WTC11 (cell line): Measurements from ENCODE around the gene USP48. TPM values are rescaled to one million over a fixed set of nuclear protein-coding genes. Genes with fewer than 3 reads are reported as not detected.

Experiments used
- ATAC-seq: fragments of 200-7000 bp; cut with Tn5 transposase; 2 replicates; pipeline ENCODE4 v1.10.0; 2021; ENCODE audit warnings: mild to moderate bottlenecking, moderate library complexity
- CTCF ChIA-PET: fragments of 300-600 bp; sonication (Branson Sonifier 250); formaldehyde crosslinking; loops from one replicate; lab custom pipeline; 2021; ENCODE audit warnings: antibody characterized with exemption; lab: Charles Lee
- POLR2A ChIA-PET: fragments of 350-600 bp; sonication (Branson Sonifier 250); formaldehyde crosslinking; loops from one replicate; lab custom pipeline; 2021; ENCODE audit warnings: antibody characterized with exemption; lab: Charles Lee
- DNase-seq: peaks from one replicate; pipeline ENCODE4 v3.0.0; 2021; ENCODE audit warnings: low spot score
- H3K27ac Mint-ChIP-seq: 2 replicates; pipeline ENCODE4 v1.8.0; 2021; ENCODE audit warnings: mixed read lengths
- H3K27me3 Mint-ChIP-seq: 2 replicates; pipeline ENCODE4 v1.8.0; 2021; ENCODE audit warnings: low read depth, mild to moderate bottlenecking, moderate library complexity, mixed read lengths
- H3K36me3 Mint-ChIP-seq: 2 replicates; pipeline ENCODE4 v1.8.0; 2021; ENCODE audit warnings: mixed read lengths
- H3K4me1 Mint-ChIP-seq: 2 replicates; pipeline ENCODE4 v1.8.0; 2022; ENCODE audit warnings: mixed read lengths
- H3K4me3 Mint-ChIP-seq: 2 replicates; pipeline ENCODE4 v1.8.0; 2021; ENCODE audit warnings: mild to moderate bottlenecking, moderate library complexity, mixed read lengths
- H3K9me3 Mint-ChIP-seq: 2 replicates; pipeline ENCODE4 v1.8.0; 2021; ENCODE audit warnings: mixed read lengths
- ATF1 ChIP-seq: sonication (generic); formaldehyde crosslinking; IDR thresholded peaks from 2 replicates; pipeline ENCODE4 v1.8.1; 2023; ENCODE audit warnings: mild to moderate bottlenecking, moderate library complexity, missing genetic modification reagents
- ETV6 ChIP-seq: sonication (generic); formaldehyde crosslinking; IDR thresholded peaks from 2 replicates; pipeline ENCODE4 v1.8.1; 2022; ENCODE audit warnings: mild to moderate bottlenecking, missing genetic modification reagents
- GABPB1 ChIP-seq: sonication (generic); formaldehyde crosslinking; IDR thresholded peaks from 2 replicates; pipeline ENCODE4 v1.8.1; 2023; ENCODE audit warnings: mild to moderate bottlenecking, missing genetic modification reagents
- KAT7 ChIP-seq: sonication (generic); formaldehyde crosslinking; IDR thresholded peaks from 2 replicates; pipeline ENCODE4 v1.8.1; 2023; ENCODE audit warnings: missing genetic modification reagents, mild to moderate bottlenecking, borderline replicate concordance
- NR3C1 ChIP-seq: sonication (generic); formaldehyde crosslinking; conservative IDR thresholded peaks from 2 replicates; pipeline ENCODE4 v1.8.1; 2023; ENCODE audit warnings: low read depth, mild to moderate bottlenecking, missing genetic modification reagents
- SOX15 ChIP-seq: fragments of 250-450 bp; sonication (Bioruptor Pico); IDR thresholded peaks from 2 replicates; pipeline ENCODE4 v1.9.0; 2021; ENCODE audit warnings: mild to moderate bottlenecking
- ZNF263 ChIP-seq: sonication (generic); formaldehyde crosslinking; IDR thresholded peaks from 2 replicates; pipeline ENCODE4 v1.8.1; 2022; ENCODE audit warnings: low read depth, mild to moderate bottlenecking, moderate library complexity, missing genetic modification reagents
- ZNF281 ChIP-seq: sonication (generic); formaldehyde crosslinking; IDR thresholded peaks from 2 replicates; pipeline ENCODE4 v1.8.0; 2023; ENCODE audit warnings: mild to moderate bottlenecking, missing genetic modification reagents
- ZNF317 ChIP-seq: sonication (generic); formaldehyde crosslinking; IDR thresholded peaks from 2 replicates; pipeline ENCODE4 v1.8.1; 2023; ENCODE audit warnings: low read depth, mild to moderate bottlenecking, moderate library complexity, missing genetic modification reagents, borderline replicate concordance
- ZNF396 ChIP-seq: fragments of 250-450 bp; sonication (Bioruptor Pico); IDR thresholded peaks from 2 replicates; pipeline ENCODE4 v1.8.0; 2021; ENCODE audit warnings: mild to moderate bottlenecking, moderate library complexity, borderline replicate concordance
- ZNF532 ChIP-seq: fragments of 250-450 bp; sonication (Bioruptor Pico); IDR thresholded peaks from 2 replicates; pipeline ENCODE4 v1.9.0; 2021; ENCODE audit warnings: mild to moderate bottlenecking, borderline replicate concordance
- total RNA-seq: library from RNA; stranded (reverse); gene quantifications from 3 replicates; pipeline ENCODE4 v1.2.3, GENCODE V29; 2021
- TF ChIP-seq, protein P1 (sequence below): fragments of 250-450 bp; sonication (Bioruptor Pico); IDR thresholded peaks from 2 replicates; pipeline ENCODE4 v1.9.0; 2021; ENCODE audit warnings: mild to moderate bottlenecking
- TF ChIP-seq, protein P2 (sequence below): sonication (generic); formaldehyde crosslinking; IDR thresholded peaks from 2 replicates; pipeline ENCODE4 v1.8.0; 2023; ENCODE audit warnings: missing genetic modification reagents, mild to moderate bottlenecking, borderline replicate concordance
- TF ChIP-seq, protein P3 (sequence below): sonication (generic); formaldehyde crosslinking; conservative IDR thresholded peaks from 2 replicates; pipeline ENCODE4 v1.8.1; 2023; ENCODE audit warnings: mild to moderate bottlenecking, low read depth, missing genetic modification reagents, moderate library complexity

USP48 gene
- total RNA-seq, 1 experiment from 2014 or later: 86.9 TPM

DNA sequence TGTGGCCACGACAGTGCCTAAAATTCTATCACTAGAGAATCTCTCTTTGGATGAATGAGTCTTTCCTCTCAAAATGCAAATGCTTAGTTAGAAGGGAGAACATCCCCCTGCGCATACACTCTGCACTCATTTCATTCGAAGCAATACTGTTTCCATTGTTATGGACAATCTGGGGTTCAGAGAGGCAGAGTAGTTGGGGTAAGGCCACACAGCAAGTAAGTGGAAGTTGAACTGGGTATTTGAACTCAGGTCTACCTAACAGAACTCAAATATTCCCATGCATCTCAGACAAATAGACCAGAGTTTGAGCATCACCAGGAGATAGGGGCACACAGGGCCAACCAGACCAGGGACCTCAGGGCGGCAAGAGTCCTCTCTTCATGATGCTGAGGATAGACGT, 139.3 kb downstream of the USP48 start:
- CTCF ChIA-PET: interaction anchor here (1.9 kb wide), 1 partner anchor 15 kb away, joined by 11 read pairs; no protein-coding TSS in a partner anchor
- ATAC-seq (no peak), DNase-seq (no peak)
- peaks cover 20% of the 10 kb centered on the region for H3K4me1 Mint-ChIP-seq
- no peaks in the 10 kb centered on the region for H3K27me3 Mint-ChIP-seq
- TF ChIP-seq ZNF532 (CRISPR knock-in tag): no peak
- TF ChIP-seq ZNF317: no peak
- no peak for TF ChIP-seq GABPB1
- H3K4me3 Mint-ChIP-seq: no peak overlapping the region
- no peak overlapping the region for H3K27ac Mint-ChIP-seq
- POLR2A ChIA-PET: no interaction called here
- H3K9me3 Mint-ChIP-seq: no peaks in the 10 kb centered on the region
- H3K36me3 Mint-ChIP-seq: no peaks in the 10 kb centered on the region

- ATAC-seq: no peak
- H3K36me3 Mint-ChIP-seq: no peaks in the 10 kb centered on the region
- H3K4me1 Mint-ChIP-seq: peaks cover 18% of the 10 kb centered on the region
- H3K4me3 Mint-ChIP-seq: no peak overlapping the region
- ChIA-PET POLR2A (no interaction called here), CTCF (interaction anchor here (0.6 to 1.4 kb wide), 2 partner anchors 13 to 221 kb away, joined by 3 to 4 read pairs; no protein-coding TSS in a partner anchor)
- H3K27ac Mint-ChIP-seq: no peak overlapping the region
- no peaks in the 10 kb centered on the region for H3K9me3 Mint-ChIP-seq
- DNase-seq: no peak
- H3K27me3 Mint-ChIP-seq: no peaks in the 10 kb centered on the region
- TF ChIP-seq SOX15 (no peak), KAT7 (CRISPR knock-in tag) (no peak), ZNF317 (no peak), NR3C1 (CRISPR knock-in tag) (no peak), ZNF281 (no peak), ZNF263 (CRISPR knock-in tag) (no peak), ATF1 (CRISPR knock-in tag) (no peak), ZNF396 (CRISPR knock-in tag) (no peak), ETV6 (CRISPR knock-in tag) (no peak)
- TF ChIP-seq, protein P1, sequence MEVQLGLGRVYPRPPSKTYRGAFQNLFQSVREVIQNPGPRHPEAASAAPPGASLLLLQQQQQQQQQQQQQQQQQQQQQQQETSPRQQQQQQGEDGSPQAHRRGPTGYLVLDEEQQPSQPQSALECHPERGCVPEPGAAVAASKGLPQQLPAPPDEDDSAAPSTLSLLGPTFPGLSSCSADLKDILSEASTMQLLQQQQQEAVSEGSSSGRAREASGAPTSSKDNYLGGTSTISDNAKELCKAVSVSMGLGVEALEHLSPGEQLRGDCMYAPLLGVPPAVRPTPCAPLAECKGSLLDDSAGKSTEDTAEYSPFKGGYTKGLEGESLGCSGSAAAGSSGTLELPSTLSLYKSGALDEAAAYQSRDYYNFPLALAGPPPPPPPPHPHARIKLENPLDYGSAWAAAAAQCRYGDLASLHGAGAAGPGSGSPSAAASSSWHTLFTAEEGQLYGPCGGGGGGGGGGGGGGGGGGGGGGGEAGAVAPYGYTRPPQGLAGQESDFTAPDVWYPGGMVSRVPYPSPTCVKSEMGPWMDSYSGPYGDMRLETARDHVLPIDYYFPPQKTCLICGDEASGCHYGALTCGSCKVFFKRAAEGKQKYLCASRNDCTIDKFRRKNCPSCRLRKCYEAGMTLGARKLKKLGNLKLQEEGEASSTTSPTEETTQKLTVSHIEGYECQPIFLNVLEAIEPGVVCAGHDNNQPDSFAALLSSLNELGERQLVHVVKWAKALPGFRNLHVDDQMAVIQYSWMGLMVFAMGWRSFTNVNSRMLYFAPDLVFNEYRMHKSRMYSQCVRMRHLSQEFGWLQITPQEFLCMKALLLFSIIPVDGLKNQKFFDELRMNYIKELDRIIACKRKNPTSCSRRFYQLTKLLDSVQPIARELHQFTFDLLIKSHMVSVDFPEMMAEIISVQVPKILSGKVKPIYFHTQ (CRISPR knock-in tag): no peak
- TF ChIP-seq, protein P2, sequence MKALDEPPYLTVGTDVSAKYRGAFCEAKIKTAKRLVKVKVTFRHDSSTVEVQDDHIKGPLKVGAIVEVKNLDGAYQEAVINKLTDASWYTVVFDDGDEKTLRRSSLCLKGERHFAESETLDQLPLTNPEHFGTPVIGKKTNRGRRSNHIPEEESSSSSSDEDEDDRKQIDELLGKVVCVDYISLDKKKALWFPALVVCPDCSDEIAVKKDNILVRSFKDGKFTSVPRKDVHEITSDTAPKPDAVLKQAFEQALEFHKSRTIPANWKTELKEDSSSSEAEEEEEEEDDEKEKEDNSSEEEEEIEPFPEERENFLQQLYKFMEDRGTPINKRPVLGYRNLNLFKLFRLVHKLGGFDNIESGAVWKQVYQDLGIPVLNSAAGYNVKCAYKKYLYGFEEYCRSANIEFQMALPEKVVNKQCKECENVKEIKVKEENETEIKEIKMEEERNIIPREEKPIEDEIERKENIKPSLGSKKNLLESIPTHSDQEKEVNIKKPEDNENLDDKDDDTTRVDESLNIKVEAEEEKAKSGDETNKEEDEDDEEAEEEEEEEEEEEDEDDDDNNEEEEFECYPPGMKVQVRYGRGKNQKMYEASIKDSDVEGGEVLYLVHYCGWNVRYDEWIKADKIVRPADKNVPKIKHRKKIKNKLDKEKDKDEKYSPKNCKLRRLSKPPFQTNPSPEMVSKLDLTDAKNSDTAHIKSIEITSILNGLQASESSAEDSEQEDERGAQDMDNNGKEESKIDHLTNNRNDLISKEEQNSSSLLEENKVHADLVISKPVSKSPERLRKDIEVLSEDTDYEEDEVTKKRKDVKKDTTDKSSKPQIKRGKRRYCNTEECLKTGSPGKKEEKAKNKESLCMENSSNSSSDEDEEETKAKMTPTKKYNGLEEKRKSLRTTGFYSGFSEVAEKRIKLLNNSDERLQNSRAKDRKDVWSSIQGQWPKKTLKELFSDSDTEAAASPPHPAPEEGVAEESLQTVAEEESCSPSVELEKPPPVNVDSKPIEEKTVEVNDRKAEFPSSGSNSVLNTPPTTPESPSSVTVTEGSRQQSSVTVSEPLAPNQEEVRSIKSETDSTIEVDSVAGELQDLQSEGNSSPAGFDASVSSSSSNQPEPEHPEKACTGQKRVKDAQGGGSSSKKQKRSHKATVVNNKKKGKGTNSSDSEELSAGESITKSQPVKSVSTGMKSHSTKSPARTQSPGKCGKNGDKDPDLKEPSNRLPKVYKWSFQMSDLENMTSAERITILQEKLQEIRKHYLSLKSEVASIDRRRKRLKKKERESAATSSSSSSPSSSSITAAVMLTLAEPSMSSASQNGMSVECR: no peak
- TF ChIP-seq, protein P3, sequence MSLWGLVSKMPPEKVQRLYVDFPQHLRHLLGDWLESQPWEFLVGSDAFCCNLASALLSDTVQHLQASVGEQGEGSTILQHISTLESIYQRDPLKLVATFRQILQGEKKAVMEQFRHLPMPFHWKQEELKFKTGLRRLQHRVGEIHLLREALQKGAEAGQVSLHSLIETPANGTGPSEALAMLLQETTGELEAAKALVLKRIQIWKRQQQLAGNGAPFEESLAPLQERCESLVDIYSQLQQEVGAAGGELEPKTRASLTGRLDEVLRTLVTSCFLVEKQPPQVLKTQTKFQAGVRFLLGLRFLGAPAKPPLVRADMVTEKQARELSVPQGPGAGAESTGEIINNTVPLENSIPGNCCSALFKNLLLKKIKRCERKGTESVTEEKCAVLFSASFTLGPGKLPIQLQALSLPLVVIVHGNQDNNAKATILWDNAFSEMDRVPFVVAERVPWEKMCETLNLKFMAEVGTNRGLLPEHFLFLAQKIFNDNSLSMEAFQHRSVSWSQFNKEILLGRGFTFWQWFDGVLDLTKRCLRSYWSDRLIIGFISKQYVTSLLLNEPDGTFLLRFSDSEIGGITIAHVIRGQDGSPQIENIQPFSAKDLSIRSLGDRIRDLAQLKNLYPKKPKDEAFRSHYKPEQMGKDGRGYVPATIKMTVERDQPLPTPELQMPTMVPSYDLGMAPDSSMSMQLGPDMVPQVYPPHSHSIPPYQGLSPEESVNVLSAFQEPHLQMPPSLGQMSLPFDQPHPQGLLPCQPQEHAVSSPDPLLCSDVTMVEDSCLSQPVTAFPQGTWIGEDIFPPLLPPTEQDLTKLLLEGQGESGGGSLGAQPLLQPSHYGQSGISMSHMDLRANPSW (CRISPR knock-in tag): no peak
Observed at GRCh38 chr1:21641967-21642739, 140.8 kb downstream of the USP48 start.
